GM12873 (cell line): ENCODE measurements around the gene KCNAB1.

ENCODE experiments used
- TF ChIP-seq, protein P1 (sequence below): IDR thresholded peaks from 2 replicates; pipeline ENCODE4 v1.5.1; 2012; ENCODE audit warnings: low read depth, mild to moderate bottlenecking, moderate library complexity, low read length, control low read depth; ENCODE audit not compliant: insufficient read depth; ENCODE audit errors: missing control alignments

The KCNAB1 gene

DNA sequence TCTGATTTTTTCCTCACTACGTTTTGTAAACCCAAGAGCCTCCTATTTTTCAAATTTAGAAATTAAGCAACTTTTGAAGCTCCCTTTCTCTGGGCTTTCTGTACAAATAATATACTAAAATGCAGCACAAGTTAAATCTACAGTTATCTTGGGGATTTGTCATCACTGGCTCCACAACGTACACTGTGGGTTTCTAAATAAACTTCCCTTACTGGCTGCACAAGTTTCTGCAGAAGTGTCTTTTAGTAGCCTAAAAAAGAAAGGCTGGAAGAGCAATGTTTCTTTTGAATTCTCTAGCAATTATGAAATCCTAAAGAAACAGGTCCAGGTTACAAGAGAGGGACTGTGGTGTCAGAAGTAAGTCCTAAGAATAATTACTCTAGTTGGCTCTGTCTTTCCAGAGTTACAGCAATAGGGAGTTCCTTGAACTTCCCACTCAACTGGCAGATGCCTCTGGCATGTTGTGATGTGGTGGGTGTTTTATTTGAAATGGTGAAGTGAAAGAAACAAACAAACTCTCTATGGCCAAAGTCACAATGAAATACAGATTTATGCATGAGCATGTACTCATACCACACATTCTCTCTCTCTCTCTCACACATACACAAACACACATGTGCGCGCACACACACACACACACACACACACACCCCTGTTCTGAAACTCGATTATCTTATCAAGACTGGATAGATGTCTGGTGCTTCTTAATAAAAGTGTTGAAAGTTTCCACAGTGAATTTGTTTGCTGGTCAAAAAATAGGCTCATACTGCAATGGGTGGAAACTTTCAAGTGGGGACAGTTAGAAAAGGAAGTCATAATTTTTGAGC is 236.4 kb downstream of the KCNAB1 start:
- TF ChIP-seq, protein P1, sequence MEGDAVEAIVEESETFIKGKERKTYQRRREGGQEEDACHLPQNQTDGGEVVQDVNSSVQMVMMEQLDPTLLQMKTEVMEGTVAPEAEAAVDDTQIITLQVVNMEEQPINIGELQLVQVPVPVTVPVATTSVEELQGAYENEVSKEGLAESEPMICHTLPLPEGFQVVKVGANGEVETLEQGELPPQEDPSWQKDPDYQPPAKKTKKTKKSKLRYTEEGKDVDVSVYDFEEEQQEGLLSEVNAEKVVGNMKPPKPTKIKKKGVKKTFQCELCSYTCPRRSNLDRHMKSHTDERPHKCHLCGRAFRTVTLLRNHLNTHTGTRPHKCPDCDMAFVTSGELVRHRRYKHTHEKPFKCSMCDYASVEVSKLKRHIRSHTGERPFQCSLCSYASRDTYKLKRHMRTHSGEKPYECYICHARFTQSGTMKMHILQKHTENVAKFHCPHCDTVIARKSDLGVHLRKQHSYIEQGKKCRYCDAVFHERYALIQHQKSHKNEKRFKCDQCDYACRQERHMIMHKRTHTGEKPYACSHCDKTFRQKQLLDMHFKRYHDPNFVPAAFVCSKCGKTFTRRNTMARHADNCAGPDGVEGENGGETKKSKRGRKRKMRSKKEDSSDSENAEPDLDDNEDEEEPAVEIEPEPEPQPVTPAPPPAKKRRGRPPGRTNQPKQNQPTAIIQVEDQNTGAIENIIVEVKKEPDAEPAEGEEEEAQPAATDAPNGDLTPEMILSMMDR: no peak

DNA sequence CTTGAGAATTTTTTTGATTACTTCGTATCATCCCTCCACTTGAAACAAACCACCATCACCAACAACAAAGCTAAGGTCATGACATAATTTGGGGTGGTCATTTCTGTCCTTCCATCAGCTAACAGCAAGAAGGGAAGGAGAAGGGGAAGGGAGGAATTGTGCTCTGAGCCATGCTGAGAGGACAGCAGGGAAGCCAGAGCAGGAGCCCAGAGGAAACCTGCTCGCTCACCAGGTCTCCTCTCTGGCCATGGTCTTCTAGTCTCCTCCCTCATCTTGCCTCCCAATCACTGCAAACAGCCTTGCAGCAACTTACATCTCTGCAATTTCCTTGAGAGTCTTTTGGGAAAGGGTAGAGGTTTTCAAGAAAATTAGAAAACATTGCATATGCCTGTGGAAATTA is 237.9 kb downstream of the KCNAB1 start:
- TF ChIP-seq, protein P1: no peak

DNA sequence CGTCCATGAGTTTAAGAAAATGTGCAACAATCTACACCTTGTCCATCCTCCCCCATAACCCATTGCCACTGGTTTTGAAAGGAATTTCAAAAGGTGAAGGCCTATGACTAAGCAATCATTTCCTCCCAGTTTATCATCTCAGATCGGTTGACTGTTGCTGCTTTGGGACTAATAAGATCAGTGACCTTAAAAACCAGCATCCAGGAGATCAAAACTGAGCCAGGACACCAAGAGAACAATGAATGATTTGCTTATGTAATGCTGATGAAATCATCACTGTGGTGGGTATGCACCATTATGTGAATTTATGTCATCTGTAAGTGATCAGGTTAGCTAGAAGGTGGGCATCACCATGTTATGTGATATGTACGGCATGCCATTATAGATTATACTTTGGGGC is 239.0 kb downstream of the KCNAB1 start:
- TF ChIP-seq, protein P1: no peak

DNA sequence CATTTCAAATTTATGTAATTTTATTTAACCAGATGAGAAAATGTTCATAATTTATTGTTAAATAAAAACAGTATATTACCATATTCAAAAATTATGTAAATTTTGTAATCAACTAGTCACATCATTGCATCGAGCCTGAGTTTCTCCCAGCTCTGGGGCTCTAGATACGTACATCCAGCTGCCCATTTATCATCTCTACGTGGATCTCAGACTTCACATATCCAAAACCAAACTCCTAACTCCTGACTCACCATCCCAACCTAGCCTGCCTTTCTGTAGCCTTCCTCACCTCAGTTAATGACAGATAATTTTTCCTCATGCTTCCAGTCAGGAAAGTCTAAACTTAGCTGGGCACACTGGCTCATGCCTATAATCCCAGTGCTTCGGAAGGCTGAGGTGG is 239.7 kb downstream of the KCNAB1 start:
- TF ChIP-seq, protein P1: no peak

DNA sequence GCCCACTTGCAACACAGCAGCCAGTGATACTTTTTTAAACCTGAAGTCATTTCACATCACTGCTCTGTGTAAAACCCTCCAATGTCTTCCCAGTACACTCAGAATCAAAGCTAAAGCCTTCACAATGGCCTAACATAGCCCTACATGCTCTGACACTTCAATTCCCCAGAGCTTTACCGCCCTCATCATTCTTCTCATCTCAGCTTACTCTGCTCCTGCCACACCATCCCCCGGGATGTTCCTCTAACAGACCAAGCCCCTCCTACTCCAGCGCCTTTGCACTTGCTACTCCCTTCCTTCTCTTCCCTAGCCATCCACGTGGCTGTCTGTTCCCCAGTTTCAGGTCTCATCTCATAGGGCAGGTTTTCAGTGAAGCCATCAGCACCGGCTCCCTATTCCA is 240.6 kb downstream of the KCNAB1 start:
- TF ChIP-seq, protein P1: no peak

DNA sequence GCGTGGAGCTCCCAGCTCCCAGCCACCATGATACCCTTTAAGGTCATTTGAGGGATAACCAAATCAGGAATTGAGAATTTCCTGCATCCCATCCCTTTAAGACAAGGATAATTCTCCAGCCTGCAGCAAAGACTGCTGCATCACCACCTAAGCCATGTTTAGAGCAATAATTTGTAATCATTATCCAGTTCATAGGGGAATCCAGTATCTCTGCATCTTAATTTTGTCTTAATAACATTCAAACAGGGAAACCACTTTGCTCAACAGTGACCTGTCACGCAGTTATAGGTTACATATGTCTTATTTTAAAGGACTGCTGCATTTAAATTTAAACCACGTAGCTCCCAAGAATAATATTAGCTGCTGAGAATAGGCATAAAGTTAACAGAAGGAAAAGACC is 246.2 kb downstream of the KCNAB1 start:
- TF ChIP-seq, protein P1: no peak

DNA sequence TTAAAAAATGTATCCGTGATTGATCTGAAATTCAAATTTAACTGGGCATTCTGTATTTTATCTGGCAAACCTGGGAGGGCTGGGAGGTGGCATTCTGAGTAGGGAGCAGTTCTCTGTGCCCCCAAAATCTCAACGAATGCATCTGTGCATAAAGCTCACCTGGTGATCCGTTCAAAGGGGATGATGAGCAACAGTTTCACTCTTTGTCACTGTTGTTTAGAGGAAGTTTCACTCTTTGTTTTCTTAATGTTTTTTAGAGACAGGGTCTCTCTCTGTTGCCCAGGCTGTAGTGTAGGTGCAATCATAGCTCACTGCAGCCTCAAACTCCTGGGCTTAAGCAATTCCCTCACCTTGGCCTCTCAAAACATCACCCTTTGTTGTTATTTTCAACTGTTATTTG is 247.8 kb downstream of the KCNAB1 start:
- TF ChIP-seq, protein P1: no peak
